ENCODE data around the gene CELSR2. TPM values are rescaled to one million over a fixed set of nuclear protein-coding genes. Genes with fewer than 3 reads are reported as not detected.

The CELSR2 gene
- total RNA-seq, 1 donor from 2014 or later, result 1.1 TPM

DNA sequence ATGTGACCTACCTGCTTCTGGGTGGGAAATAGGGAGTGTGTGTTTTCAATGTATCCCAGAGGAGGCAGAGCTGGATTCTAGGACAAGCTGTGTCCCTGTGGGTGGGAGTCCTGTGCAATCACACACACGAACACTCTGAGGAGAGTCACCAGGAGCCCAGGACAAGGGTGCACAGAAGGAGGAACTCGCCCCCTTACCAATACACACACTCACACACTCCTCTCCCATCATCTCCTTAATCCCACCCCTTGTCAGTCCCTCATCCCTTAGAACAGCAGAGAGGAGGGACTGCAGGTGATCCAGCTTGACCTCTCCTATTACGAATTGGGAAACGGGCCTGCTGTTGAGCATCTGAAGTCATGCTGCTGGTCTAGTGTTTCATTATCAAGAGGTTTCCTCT, 65.9 kb downstream of the CELSR2 start:
- TF ChIP-seq, protein P1, sequence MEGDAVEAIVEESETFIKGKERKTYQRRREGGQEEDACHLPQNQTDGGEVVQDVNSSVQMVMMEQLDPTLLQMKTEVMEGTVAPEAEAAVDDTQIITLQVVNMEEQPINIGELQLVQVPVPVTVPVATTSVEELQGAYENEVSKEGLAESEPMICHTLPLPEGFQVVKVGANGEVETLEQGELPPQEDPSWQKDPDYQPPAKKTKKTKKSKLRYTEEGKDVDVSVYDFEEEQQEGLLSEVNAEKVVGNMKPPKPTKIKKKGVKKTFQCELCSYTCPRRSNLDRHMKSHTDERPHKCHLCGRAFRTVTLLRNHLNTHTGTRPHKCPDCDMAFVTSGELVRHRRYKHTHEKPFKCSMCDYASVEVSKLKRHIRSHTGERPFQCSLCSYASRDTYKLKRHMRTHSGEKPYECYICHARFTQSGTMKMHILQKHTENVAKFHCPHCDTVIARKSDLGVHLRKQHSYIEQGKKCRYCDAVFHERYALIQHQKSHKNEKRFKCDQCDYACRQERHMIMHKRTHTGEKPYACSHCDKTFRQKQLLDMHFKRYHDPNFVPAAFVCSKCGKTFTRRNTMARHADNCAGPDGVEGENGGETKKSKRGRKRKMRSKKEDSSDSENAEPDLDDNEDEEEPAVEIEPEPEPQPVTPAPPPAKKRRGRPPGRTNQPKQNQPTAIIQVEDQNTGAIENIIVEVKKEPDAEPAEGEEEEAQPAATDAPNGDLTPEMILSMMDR (IDR thresholded peaks at IDR 0.05), result no peak
- no peak overlapping the region for H3K4me3 Mint-ChIP-seq
- CTCF ChIA-PET, result no interaction called here
- H3K27me3 Mint-ChIP-seq, result peaks cover 11% of the 10 kb centered on the region
- no peaks in the 10 kb centered on the region for H3K9me3 Mint-ChIP-seq
- POLR2A ChIA-PET, result no interaction called here
- intact Hi-C loops (cut with micrococcal nuclease), result loop anchor here (5.0 kb wide), 1 partner anchor 47 kb away; no protein-coding TSS in a partner anchor
- DNase-seq (no peak), ATAC-seq (ENCODE audit: low read depth) (no peak)
- H3K27ac Mint-ChIP-seq, result no peak overlapping the region
- H3K36me3 Mint-ChIP-seq (ENCODE audit: low read depth), result no peaks in the 10 kb centered on the region
- no peaks in the 10 kb centered on the region for H3K4me1 Mint-ChIP-seq

DNA sequence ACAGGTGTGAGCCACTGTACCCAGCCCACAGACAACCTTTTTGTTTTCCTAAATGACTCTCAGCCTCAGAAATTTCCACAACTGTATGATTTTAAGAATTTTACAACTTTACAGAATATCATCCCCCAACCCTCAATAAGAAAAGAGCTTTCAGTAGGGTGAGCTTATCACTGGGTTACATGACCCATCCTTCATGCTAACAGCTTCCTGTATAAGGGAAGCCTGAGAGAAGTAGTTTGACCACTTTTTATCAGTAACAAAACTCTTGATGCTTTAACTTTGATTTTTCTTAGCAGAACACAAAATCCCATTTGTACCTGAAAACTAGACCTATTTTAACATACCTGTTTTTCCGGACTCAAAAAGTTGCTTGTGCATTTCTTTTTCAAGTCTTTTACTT, 67.2 kb downstream of the CELSR2 start:
- intact Hi-C loops (cut with micrococcal nuclease), result loop anchor here (5.0 kb wide), 1 partner anchor 46 kb away; no protein-coding TSS in a partner anchor
- Mint-ChIP-seq H3K9me3 (no peaks in the 10 kb centered on the region), H3K4me3 (no peak overlapping the region), H3K27ac (no peak overlapping the region), H3K4me1 (no peaks in the 10 kb centered on the region), H3K36me3 (ENCODE audit: low read depth) (no peaks in the 10 kb centered on the region), H3K27me3 (peaks cover 15% of the 10 kb centered on the region)
- TF ChIP-seq, protein P1 (IDR thresholded peaks at IDR 0.05), result no peak
- DNase-seq (no peak), ATAC-seq (ENCODE audit: low read depth) (no peak)
- ChIA-PET CTCF (interaction anchor here (1.5 kb wide), 1 partner anchor 9 kb away, joined by 3 read pairs; no protein-coding TSS in a partner anchor), POLR2A (no interaction called here)

DNA sequence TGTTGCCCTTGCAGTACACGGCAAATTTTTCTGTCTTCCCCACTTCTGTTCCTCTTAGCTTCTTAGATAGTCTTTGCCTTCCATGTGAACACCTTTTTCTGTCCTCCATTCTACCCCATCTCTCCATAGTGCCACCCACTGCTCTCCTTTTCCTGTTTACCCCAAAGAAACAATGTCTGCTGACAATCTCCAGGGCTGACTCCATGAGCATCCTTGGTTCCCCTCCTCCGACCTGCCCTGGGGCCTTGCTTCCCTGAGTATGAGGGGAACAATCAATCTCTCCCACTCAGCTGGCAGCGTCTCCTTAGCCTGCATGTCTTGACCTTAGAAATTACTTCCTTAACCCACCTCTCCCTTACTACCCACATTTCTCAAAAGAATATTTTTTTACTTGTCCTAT, 69.8 kb downstream of the CELSR2 start:
- Mint-ChIP-seq H3K4me1 (no peaks in the 10 kb centered on the region), H3K36me3 (ENCODE audit: low read depth) (no peaks in the 10 kb centered on the region), H3K4me3 (no peak overlapping the region), H3K27ac (no peak overlapping the region), H3K27me3 (peaks cover 19% of the 10 kb centered on the region), H3K9me3 (no peaks in the 10 kb centered on the region)
- TF ChIP-seq, protein P1 (IDR thresholded peaks at IDR 0.05), result no peak
- no peak for DNase-seq
- ChIA-PET CTCF (no interaction called here), POLR2A (no interaction called here)
- ATAC-seq (ENCODE audit: low read depth), result no peak
- intact Hi-C loops (cut with micrococcal nuclease), result loop anchor here (5.0 kb wide), 1 partner anchor 43 kb away; no protein-coding TSS in a partner anchor

DNA sequence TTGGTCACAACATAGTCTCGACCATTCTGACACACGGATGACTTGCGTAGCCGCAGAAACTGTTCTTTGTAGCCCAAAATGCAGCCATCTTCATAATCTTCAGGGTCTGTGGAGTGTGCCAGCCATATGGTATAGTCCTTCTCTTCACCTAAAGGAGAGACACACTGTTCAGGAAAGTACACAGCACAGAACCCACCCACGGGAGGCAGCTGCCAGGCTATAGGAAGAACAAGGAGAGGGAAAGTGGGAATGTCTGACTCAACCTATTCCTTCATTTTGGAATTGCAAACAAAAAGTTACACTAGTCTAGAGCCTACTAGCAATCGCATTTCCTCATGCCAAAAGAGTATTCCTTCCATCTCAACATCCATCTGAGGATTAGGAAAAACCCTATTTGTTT, 73.6 kb downstream of the CELSR2 start:
- H3K4me3 Mint-ChIP-seq, result no peak overlapping the region
- no peak for ATAC-seq (ENCODE audit: low read depth)
- no peaks in the 10 kb centered on the region for H3K36me3 Mint-ChIP-seq (ENCODE audit: low read depth)

More for the DNA sequence above, 73.6 kb downstream of the CELSR2 start:
- intact Hi-C loops (cut with micrococcal nuclease), result no loop called here
- no peak overlapping the region for H3K27ac Mint-ChIP-seq
- peaks cover 20% of the 10 kb centered on the region for H3K27me3 Mint-ChIP-seq
- CTCF ChIA-PET, result no interaction called here
- no peak for DNase-seq
- POLR2A ChIA-PET, result no interaction called here
- H3K4me1 Mint-ChIP-seq, result no peaks in the 10 kb centered on the region
- TF ChIP-seq, protein P1 (IDR thresholded peaks at IDR 0.05), result no peak
- no peaks in the 10 kb centered on the region for H3K9me3 Mint-ChIP-seq

Other genes starting within 250 kb of the CELSR2 start
- 10.3 and 10.9 TPM in 2 replicates for gene WDR47, start 207.4 kb upstream of the CELSR2 start, total RNA-seq
- gene TAF13, start 173.5 kb upstream of the CELSR2 start, total RNA-seq, result 18.5 and 21.2 TPM in 2 replicates
- gene TMEM167B, start 158.8 kb upstream of the CELSR2 start, total RNA-seq, result 45.0 and 48.2 TPM in 2 replicates
- gene ELAPOR1, start 135.4 kb upstream of the CELSR2 start, total RNA-seq, result 0.27 and 0.38 TPM in 2 replicates
- 182 and 188 TPM in 2 replicates for gene SARS1, start 35.6 kb upstream of the CELSR2 start, total RNA-seq
- 0.69 TPM in 1 of 2 replicates, not detected in the other for gene PSRC1, start 33.6 kb downstream of the CELSR2 start, total RNA-seq
- gene MYBPHL, start 57.5 kb downstream of the CELSR2 start, total RNA-seq, result not detected in 2 replicates
- gene SORT1, start 148.4 kb downstream of the CELSR2 start, total RNA-seq, result 0.20 and 0.37 TPM in 2 replicates
- gene PSMA5, start 176.9 kb downstream of the CELSR2 start, total RNA-seq, result 105 and 125 TPM in 2 replicates
- not detected in 2 replicates for gene SYPL2, start 217.0 kb downstream of the CELSR2 start, total RNA-seq
- 7.5 and 9.0 TPM in 2 replicates for gene ATXN7L2, start 234.4 kb downstream of the CELSR2 start, total RNA-seq
- gene CYB561D1, start 244.6 kb downstream of the CELSR2 start, total RNA-seq, result 17.1 and 18.1 TPM in 2 replicates

Measured in activated B cell treated with CpG ODN at 0.5 μM for 24 hours (primary cell).